Jurkat, Clone E6-1 (cell line): ENCODE results near the gene POLR2E.

Experiments used
- DNase-seq: peaks from one replicate; pipeline ENCODE4 v3.0.0-alpha.2; 2011; ENCODE audit warnings: low read depth, low spot score
- H3K4me3 ChIP-seq: 2 replicates; pipeline ENCODE4 v1.5.1; 2011; ENCODE audit warnings: mild to moderate bottlenecking, low read length, control low read depth, moderate library complexity

The POLR2E gene

DNA sequence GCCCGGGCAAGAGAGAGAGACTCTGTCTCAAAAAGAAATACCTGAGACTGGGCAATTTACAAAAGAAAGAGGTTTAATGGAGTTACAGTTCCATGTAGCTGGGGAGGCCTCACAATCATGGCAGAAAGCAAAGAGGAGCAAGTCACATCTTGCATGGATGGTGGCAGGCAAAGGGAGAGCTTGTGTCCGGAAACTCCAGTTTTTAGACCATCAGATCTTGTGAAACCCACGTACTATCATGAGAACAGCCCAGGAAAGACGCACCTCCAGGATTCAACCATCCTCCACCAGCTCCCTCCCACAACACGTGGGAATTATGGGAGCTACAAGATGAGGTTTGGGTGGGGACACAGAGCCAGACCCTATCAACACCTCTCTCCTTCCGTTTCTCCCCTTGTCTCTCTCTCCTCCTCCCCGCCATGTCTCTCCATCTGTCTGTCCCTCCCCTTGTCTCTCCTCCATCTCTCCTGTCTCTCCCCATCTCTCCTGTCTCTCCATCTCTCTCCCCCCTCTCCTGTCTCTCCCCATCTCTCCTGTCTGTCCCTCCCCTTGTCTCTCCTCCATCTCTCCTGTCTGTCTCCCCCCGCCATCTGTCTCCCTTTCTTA is 10.0 kb downstream of the POLR2E start:
- DNase-seq, result no peak
- no peak overlapping the region for H3K4me3 ChIP-seq

- no peak overlapping the region for H3K4me3 ChIP-seq
- DNase-seq, result no peak
These were observed 10.9 kb downstream of the POLR2E start for GRCh38 chr19:1084024-1084868.

DNA sequence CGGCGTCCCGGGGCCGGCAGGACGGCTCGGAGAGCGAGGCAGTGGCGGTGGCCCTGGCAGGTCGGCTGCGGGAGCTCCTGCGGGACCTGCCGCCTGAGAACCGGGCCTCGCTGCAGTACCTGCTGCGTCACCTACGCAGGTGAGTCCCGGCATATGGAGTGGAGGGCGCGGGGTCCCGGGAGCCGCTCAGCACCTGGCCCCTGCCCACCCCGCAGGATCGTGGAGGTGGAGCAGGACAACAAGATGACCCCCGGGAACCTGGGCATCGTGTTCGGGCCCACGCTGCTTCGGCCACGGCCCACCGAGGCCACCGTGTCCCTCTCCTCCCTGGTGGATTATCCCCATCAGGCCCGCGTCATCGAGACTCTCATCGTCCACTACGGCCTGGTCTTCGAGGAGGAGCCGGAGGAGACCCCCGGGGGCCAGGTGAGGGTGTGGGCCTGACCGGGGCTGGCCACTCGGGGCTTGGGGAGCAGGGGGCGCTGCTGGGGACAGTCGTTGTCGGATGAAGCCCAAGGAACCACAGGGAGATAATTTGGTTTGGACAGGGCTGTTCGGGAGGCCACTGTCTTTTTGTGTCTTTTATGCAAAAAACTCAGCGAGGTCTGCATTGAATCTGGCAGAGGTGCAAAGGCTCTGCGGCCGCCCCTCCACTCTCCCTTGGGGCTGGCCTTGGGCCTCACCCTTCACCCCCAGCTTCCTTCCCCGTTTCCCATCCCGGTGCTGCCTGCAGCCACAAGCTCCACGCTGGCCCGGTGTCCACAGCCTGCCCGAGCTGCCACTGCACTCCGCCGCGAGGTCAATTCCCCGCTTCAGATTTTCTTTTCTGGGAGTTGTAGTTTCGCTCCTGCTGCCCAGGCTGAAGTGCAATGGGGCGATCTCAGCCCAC is 12.0 kb downstream of the POLR2E start:
- no peak overlapping the region for H3K4me3 ChIP-seq
- no peak for DNase-seq

DNA sequence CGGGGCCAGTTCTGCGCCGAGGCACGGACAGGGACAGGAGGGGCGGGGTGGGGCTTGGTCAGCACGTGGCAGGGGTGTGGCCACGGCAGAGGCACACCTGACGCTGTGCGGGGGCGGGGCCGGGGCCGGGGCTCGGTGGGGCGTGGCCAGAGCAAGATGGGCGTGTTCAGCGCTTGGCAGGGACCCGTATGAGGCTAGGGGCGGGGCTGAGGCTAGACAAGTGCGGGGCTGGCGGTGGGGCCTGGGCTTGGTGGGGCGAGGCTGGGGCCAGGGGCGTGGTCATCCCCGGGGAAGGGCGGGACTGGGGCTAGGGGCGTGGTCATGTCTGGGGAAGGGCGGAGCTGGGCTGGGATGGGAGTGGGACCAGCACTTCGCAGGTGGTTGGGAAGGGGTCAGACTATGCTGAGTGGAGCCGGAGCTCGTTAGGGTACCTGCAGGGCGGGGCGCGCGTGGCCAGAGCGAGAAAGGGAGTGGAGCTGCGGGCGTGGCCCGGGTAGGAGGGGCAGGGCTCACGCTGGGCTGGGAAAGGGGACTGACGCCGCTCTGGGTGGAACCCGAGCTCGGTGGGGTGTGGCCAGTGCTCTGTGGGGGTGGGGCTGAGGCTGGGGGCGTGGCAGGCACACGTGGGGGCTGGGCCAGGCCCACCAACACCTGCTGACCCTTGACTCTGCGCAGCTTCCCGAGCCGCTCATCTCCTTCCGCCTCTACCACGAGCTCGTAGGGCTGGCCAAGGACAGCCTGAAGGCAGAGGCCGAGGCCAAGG is 12.8 kb downstream of the POLR2E start:
- DNase-seq, result peak; percentile 62
- H3K4me3 ChIP-seq, result no peak overlapping the region

- no peak for DNase-seq
- H3K4me3 ChIP-seq, result no peak overlapping the region
These were observed 13.6 kb downstream of the POLR2E start for GRCh38 chr19:1081301-1082164.

DNA sequence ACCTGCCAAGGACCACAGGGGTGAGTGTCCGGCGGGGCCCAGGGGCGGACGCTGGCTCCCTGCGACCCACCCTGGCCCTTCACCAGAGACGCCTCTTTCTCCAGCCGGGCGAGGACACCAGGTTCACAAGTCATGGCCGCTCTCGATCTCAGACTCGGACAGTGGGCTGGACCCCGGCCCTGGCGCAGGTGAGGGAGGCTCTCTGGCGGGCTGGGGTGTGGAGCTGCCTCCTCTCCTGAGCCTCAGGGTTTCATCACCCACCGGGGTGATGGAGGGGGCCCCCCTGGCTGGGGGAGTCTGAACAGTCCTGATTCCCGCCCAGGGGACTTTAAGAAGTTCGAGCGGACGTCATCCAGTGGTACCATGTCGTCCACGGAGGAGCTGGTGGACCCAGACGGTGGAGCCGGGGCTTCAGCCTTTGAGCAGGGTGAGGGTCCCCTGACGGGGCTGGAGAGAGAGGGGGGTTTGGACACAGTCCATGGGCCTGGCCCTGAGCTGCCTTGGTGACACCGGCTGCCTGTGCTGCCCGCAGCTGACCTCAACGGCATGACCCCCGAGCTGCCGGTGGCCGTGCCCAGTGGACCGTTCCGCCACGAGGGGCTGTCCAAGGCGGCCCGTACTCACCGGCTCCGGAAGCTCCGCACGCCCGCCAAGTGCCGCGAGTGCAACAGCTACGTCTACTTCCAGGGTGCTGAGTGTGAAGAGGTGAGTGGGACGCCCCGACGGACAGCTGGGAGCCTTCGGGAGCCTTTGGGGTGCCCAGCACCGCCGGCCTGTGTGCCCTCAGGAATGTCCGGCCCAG is 14.6 kb downstream of the POLR2E start:
- DNase-seq, result no peak
- H3K4me3 ChIP-seq, result no peak overlapping the region

DNA sequence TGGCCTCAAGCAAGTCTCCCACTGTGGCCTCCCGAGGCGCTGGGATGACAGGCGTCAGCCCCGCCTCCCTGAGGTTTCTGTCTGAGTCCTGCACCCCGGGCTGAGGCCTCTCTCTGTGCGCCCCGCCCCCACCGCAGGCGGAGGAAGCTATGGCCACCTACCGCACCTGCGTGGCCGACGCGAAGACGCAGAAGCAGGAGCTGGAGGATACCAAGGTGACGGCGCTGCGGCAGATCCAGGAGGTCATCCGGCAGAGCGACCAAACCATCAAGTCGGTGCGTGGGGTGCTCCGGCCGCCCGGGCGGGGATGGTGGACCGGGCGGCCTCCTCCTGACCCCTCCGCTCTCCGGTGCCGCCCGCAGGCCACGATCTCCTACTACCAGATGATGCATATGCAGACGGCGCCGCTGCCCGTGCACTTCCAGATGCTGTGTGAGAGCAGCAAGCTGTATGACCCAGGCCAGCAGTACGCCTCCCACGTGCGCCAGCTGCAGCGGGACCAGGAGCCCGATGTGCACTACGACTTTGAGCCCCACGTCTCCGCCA is 15.5 kb downstream of the POLR2E start:
- DNase-seq, result no peak
- H3K4me3 ChIP-seq, result no peak overlapping the region

DNA sequence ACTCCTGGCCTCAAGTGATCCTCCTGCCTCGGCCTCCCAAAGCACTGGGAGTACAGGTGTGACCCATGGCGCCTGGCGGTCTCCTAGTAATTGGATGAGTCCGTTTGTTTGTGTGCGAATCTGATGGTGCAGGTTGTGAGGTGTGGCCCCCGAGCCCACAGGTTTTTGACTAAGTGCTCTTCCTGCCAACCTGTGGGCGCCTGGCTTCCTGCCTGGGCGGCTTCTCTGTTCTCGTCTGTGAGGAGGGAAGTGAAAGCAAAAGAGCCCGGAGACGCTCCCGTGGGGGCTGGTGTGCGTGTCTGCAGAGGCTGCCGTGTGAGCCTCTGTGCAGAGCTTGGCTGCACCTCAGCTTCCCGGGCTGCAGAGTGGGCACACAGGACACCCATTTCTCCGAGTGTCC is 18.2 kb downstream of the POLR2E start:
- H3K4me3 ChIP-seq, result peak overlapping the region; percentile 38
- DNase-seq, result peak; percentile 95

GRCh38 chr19:1076046-1076386 is 19.2 kb downstream of the POLR2E start:
- no peak for DNase-seq
- H3K4me3 ChIP-seq, result no peak overlapping the region

GRCh38 chr19:1074544-1075283 is 20.5 kb downstream of the POLR2E start:
- peak overlapping the region; percentile 47 for H3K4me3 ChIP-seq
- DNase-seq, result peak; percentile 86

DNA sequence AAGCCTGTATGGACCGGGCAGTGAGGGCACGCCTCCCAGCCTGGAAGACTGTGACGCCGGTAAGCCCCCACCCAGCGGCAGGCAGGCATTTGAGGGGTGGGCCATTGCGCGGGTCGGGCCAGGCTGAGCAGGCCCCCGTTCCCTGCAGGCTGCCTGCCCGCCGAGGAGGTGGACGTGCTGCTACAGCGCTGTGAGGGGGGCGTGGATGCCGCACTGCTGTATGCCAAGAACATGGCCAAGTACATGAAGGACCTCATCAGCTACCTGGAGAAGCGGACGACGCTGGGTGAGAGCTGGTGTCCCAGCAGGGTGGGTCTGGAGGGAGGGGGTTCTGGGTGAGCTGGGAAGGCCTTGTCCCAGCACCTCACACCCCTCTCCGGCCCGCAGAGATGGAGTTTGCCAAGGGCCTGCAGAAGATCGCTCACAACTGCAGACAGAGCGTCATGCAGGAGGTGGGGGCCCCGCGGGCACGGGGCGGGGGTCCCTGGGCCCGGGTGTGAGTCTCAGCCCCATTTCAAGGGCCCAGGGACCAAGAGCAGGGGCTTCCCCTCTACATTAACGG is 21.1 kb downstream of the POLR2E start:
- no peak for DNase-seq
- H3K4me3 ChIP-seq, result peak overlapping the region; percentile 36

DNA sequence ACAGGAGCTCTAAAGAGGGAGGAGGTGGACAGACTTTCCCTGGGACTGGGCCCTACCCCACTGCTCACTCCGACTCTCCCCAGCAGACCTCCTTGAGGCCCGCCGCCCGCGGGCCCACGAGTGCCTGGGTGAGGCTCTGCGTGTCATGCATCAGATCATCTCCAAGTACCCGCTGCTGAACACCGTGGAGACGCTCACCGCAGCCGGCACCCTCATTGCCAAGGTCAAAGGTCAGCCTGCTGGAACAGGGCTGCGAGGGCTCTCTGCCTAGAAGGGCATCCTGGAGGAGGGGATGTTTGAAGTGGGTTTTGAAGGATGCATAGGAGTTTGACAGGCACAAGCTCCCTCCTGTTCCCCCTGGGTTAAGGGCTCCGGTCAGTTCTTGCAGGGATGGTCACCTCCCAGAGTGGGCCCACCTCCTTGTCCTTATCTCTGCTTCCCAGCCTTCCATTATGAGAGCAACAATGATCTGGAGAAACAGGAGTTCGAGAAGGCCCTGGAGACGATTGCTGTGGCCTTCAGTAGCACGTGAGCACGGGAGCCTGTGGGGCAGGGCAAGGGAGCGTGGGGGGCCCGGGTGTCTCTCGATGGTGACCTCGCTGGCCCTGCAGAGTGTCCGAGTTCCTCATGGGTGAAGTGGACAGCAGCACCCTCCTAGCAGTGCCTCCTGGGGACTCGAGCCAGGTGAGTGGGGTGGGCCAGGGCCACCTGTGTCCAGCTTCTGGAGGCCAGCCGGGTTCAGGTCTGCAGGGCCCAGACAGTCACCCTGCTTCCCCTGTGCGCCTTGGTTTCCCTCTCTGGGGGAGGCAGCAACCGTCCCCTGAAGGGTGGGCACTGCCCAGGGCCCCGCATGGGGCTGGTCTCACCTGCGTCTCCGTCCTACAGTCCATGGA is 21.9 kb downstream of the POLR2E start:
- no peak overlapping the region for H3K4me3 ChIP-seq
- no peak for DNase-seq

- no peak overlapping the region for H3K4me3 ChIP-seq
- DNase-seq, result no peak
These were observed 22.7 kb downstream of the POLR2E start for GRCh38 chr19:1072371-1073015.

GRCh38 chr19:1070931-1071791 is 24.0 kb downstream of the POLR2E start:
- no peak for DNase-seq
- no peak overlapping the region for H3K4me3 ChIP-seq
